Vagina (tissue), 2 donors: ENCODE data around the gene SMIM13.

Experiments used
- POLR2A ChIP-seq, 2 donors: fragments of 450-650 bp; IDR thresholded peaks; one replicate each; pipeline ENCODE4 v1.6.1; 2017; ENCODE audit warnings: antibody characterized with exemption in 2 of 2, mild to moderate bottlenecking in 2 of 2, moderate library complexity in 2 of 2
- POLR2AphosphoS5 ChIP-seq, 2 donors: sonication (generic); formaldehyde crosslinking; IDR thresholded peaks; one replicate each; pipeline ENCODE4 v1.9.0; 2017; ENCODE audit warnings: antibody characterized with exemption in 2 of 2, mild to moderate bottlenecking in 2 of 2, low read depth in 1 of 2; ENCODE audit not compliant: insufficient read depth in 1 of 2
- TF ChIP-seq, protein P1 (sequence below), 3 experiments: fragments of 450-650 bp in 2 of 3; fragments of 200-600 bp in 1 of 3; sonication (generic) in 1 of 3; IDR thresholded peaks; one replicate each; pipeline ENCODE4 v1.5.1; 2017 to 2019; ENCODE audit warnings: antibody characterized with exemption in 3 of 3, mild to moderate bottlenecking in 2 of 3, moderate library complexity in 2 of 3

DNA sequence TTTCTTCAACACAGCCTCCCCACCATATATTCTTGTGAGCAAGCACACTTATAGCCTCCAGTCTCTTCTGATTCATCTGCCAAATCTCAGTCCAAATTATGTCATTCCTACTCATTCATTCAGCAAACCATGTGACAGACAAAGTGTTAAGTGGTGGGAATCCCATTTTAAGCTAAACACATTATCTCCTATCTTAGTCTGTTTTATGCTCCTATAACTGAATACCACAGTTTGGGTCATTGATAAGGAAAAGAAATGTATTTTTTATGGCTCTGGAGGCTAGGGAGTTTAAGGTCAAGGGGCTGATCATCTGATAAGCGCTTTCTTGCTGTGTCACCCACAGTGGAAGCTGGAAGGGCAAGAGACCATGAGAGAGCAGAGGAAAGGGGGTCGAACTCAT is 23.9 kb upstream of the SMIM13 start:
- TF ChIP-seq POLR2AphosphoS5 (IDR thresholded peaks at IDR 0.05; ENCODE audit: insufficient read depth in 1 of 2, low read depth in 1 of 2) (no peak), POLR2A (IDR thresholded peaks at IDR 0.05) (no peak)
- TF ChIP-seq, protein P1, sequence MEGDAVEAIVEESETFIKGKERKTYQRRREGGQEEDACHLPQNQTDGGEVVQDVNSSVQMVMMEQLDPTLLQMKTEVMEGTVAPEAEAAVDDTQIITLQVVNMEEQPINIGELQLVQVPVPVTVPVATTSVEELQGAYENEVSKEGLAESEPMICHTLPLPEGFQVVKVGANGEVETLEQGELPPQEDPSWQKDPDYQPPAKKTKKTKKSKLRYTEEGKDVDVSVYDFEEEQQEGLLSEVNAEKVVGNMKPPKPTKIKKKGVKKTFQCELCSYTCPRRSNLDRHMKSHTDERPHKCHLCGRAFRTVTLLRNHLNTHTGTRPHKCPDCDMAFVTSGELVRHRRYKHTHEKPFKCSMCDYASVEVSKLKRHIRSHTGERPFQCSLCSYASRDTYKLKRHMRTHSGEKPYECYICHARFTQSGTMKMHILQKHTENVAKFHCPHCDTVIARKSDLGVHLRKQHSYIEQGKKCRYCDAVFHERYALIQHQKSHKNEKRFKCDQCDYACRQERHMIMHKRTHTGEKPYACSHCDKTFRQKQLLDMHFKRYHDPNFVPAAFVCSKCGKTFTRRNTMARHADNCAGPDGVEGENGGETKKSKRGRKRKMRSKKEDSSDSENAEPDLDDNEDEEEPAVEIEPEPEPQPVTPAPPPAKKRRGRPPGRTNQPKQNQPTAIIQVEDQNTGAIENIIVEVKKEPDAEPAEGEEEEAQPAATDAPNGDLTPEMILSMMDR (IDR thresholded peaks at IDR 0.05): no peak
